Astrocyte (in vitro differentiated cells and primary cell): ENCODE data around the gene WHRN. TPM values are rescaled to one million over a fixed set of nuclear protein-coding genes. Genes with fewer than 3 reads are reported as not detected.

Experiments used
- DNase-seq: peaks from one replicate; pipeline ENCODE4 v3.0.0-alpha.2; 2010; ENCODE audit warnings: low read depth
- FAIRE-seq: peaks from 2 replicates; lab custom pipeline; 2011; peaks lifted over from hg19 to GRCh38; lab: Jason Lieb, UNC
- H2AFZ ChIP-seq: 2 replicates; pipeline ENCODE4 v1.6.0; 2012; ENCODE audit warnings: low read depth, low read length, inconsistent platforms
- H3K27ac ChIP-seq: 2 replicates; pipeline ENCODE4 v1.5.1; 2011; ENCODE audit warnings: low read depth, low read length, inconsistent platforms
- H3K27me3 ChIP-seq: 2 replicates; pipeline ENCODE4 v1.6.0; 2011; ENCODE audit warnings: low read length, inconsistent platforms; ENCODE audit not compliant: insufficient read depth
- H3K36me3 ChIP-seq: 2 replicates; pipeline ENCODE4 v1.5.1; 2011; ENCODE audit warnings: low read length, inconsistent platforms; ENCODE audit not compliant: insufficient read depth
- H3K4me1 ChIP-seq: 2 replicates; pipeline ENCODE4 v1.5.1; 2011; ENCODE audit warnings: low read length, inconsistent platforms; ENCODE audit not compliant: insufficient read depth
- H3K4me2 ChIP-seq: 2 replicates; pipeline ENCODE4 v1.6.0; 2012; ENCODE audit warnings: low read length, inconsistent platforms
- H3K4me3 ChIP-seq: 2 replicates; pipeline ENCODE4 v1.5.1; 2011; ENCODE audit warnings: low read depth, mild to moderate bottlenecking, low read length, inconsistent platforms; ENCODE audit not compliant: insufficient read depth
- H3K79me2 ChIP-seq: 2 replicates; pipeline ENCODE4 v1.6.0; 2012; ENCODE audit warnings: mild to moderate bottlenecking, low read length, inconsistent platforms; ENCODE audit not compliant: insufficient read depth
- H3K9ac ChIP-seq: 2 replicates; pipeline ENCODE4 v1.6.0; 2012; ENCODE audit warnings: mild to moderate bottlenecking, low read length, inconsistent platforms
- H3K9me3 ChIP-seq: 2 replicates; pipeline ENCODE4 v1.5.1; 2012; ENCODE audit warnings: low read depth, mild to moderate bottlenecking, low read length, inconsistent platforms; ENCODE audit not compliant: insufficient read depth
- H4K20me1 ChIP-seq: 2 replicates; pipeline ENCODE4 v1.6.0; 2012; ENCODE audit warnings: low read length, inconsistent platforms; ENCODE audit not compliant: insufficient read depth
- H3K27ac Mint-ChIP-seq: one replicate; pipeline ENCODE4 v1.8.0; 2021; ENCODE audit warnings: mild to moderate bottlenecking, mixed read lengths; ENCODE audit not compliant: unreplicated experiment
- H3K27me3 Mint-ChIP-seq: one replicate; pipeline ENCODE4 v1.8.0; 2021; ENCODE audit warnings: low read depth, mixed read lengths; ENCODE audit not compliant: unreplicated experiment
- H3K36me3 Mint-ChIP-seq: one replicate; pipeline ENCODE4 v1.8.0; 2021; ENCODE audit warnings: low read depth, mixed read lengths; ENCODE audit not compliant: unreplicated experiment
- H3K4me1 Mint-ChIP-seq: one replicate; pipeline ENCODE4 v1.8.0; 2021; ENCODE audit warnings: low read depth, mixed read lengths; ENCODE audit not compliant: unreplicated experiment
- H3K4me3 Mint-ChIP-seq: one replicate; pipeline ENCODE4 v1.8.0; 2021; ENCODE audit warnings: mild to moderate bottlenecking, moderate library complexity, mixed read lengths; ENCODE audit not compliant: unreplicated experiment
- H3K9me3 Mint-ChIP-seq: one replicate; pipeline ENCODE4 v1.8.0; 2021; ENCODE audit warnings: mild to moderate bottlenecking, mixed read lengths; ENCODE audit not compliant: unreplicated experiment
- CTCF ChIP-seq: IDR thresholded peaks from 2 replicates; pipeline ENCODE4 v1.5.1; 2011; ENCODE audit warnings: low read depth, mild to moderate bottlenecking, inconsistent platforms, low read length, moderate library complexity; ENCODE audit not compliant: insufficient read depth
- EZH2 ChIP-seq: IDR thresholded peaks from 2 replicates; pipeline ENCODE4 v1.6.1; 2012; ENCODE audit warnings: mild to moderate bottlenecking, low read length, inconsistent platforms; ENCODE audit not compliant: insufficient read depth
- total RNA-seq: library from RNA; stranded (reverse); gene quantifications from 2 replicates; pipeline ENCODE4 v1.2.1, GENCODE V29; 2021

WHRN gene
- total RNA-seq, 1 donor from 2014 or later = 10.2 TPM

DNA sequence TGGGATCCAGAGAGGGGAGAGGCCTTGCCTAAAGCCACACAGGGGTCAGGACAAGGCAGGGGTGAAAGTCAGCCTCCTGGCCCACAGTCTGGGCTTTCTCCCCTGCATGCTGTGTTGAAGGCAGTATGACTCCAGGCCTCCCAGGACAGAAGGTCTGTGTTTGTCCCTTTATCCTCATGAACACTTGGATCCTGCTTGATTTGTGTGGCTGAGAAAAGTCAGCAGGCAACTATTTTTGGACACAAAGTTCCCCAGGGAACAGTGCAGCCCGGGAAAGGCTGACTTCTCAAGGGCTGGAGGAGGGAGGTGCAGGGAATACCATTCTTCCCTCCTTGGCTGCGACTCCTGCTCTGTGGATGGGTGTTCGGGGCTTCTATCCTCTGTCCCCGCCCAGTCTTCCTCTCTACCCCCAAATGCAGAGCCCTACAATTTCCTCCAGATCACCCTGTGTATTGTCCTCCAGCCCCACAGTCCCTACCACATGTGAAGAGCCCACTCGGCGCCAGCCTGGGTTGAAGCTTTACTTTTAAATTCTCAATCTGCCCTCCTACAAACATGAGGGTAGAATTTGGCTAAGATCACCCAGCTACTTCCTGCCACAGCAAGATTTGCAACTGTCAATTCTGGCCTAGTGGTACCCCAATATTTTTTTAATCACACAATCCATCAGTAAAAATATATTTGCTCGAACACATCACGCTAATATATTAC is 121.6 kb downstream of the WHRN start:
- H3K9me3 ChIP-seq = no peaks in the 10 kb centered on the region
- no peaks in the 10 kb centered on the region for H3K27me3 ChIP-seq
- H4K20me1 ChIP-seq = peaks cover 6% of the 10 kb centered on the region
- no peak for DNase-seq
- peaks cover 23% of the 10 kb centered on the region for H3K79me2 ChIP-seq
- H3K27ac ChIP-seq = no peak overlapping the region
- Mint-ChIP-seq H3K27ac (peak overlapping the region; percentile 30), H3K4me3 (no peak overlapping the region), H3K9me3 (no peaks in the 10 kb centered on the region), H3K27me3 (no peaks in the 10 kb centered on the region), H3K4me1 (peaks cover 44% of the 10 kb centered on the region), H3K36me3 (peaks cover 5% of the 10 kb centered on the region)
- H3K4me2 ChIP-seq = peak overlapping the region; percentile 61
- H2AFZ ChIP-seq = no peak overlapping the region
- peak overlapping the region; percentile 32 for H3K9ac ChIP-seq
- H3K4me3 ChIP-seq = no peak overlapping the region
- peaks cover 42% of the 10 kb centered on the region for H3K4me1 ChIP-seq
- peaks cover 5% of the 10 kb centered on the region for H3K36me3 ChIP-seq
- FAIRE-seq = peak; percentile 59
- TF ChIP-seq CTCF (no peak), EZH2 (no peak)

GRCh38 chr9:114382699-114383520 is 122.4 kb downstream of the WHRN start:
- H3K4me3 ChIP-seq = no peak overlapping the region
- H3K79me2 ChIP-seq = peaks cover 23% of the 10 kb centered on the region
- FAIRE-seq (no peak), DNase-seq (no peak)
- H3K4me1 ChIP-seq = peaks cover 39% of the 10 kb centered on the region
- Mint-ChIP-seq H3K4me1 (peaks cover 40% of the 10 kb centered on the region), H3K27ac (peak overlapping the region; percentile 30), H3K27me3 (no peaks in the 10 kb centered on the region), H3K4me3 (no peak overlapping the region), H3K36me3 (peaks cover 7% of the 10 kb centered on the region), H3K9me3 (no peaks in the 10 kb centered on the region)
- peaks cover 8% of the 10 kb centered on the region for H4K20me1 ChIP-seq
- no peak overlapping the region for H3K27ac ChIP-seq
- H3K27me3 ChIP-seq = no peaks in the 10 kb centered on the region
- H3K9me3 ChIP-seq = no peaks in the 10 kb centered on the region
- no peak overlapping the region for H2AFZ ChIP-seq
- TF ChIP-seq CTCF (no peak), EZH2 (no peak)
- peak overlapping the region; percentile 61 for H3K4me2 ChIP-seq
- peaks cover 5% of the 10 kb centered on the region for H3K36me3 ChIP-seq
- H3K9ac ChIP-seq = peak overlapping the region; percentile 32
